CD14-positive monocyte (primary cell): ENCODE results near the gene PCBP3. TPM values are rescaled to one million over a fixed set of nuclear protein-coding genes. Genes with fewer than 3 reads are reported as not detected.

Experiments used
- DNase-seq, 3 donors: peaks; one replicate each; pipeline ENCODE4 v3.0.0-alpha.2; 2011 to 2022
- H2AFZ ChIP-seq: 2 replicates; pipeline ENCODE4 v1.6.0; 2012; ENCODE audit warnings: mild to moderate bottlenecking, low read depth, low read length, inconsistent platforms; ENCODE audit not compliant: insufficient read depth, poor library complexity, severe bottlenecking
- H3K27ac ChIP-seq, 2 donors: 1 replicate in 1 of 2; 2 replicates in 1 of 2; pipeline ENCODE4 v1.5.1; 2012 to 2013; ENCODE audit warnings: low read length in 2 of 2, control low read depth in 1 of 2, inconsistent platforms in 1 of 2, low read depth in 1 of 2, mild to moderate bottlenecking in 1 of 2
- H3K27me3 ChIP-seq, 2 donors: one replicate each; pipeline versions ENCODE4 v1.6.0 to v1.6.1; 2011 to 2013; ENCODE audit warnings: low read length in 2 of 2; ENCODE audit not compliant: control insufficient read depth in 2 of 2, insufficient read depth in 2 of 2
- H3K36me3 ChIP-seq, 2 donors: replicated peaks in 1 of 2; 1 replicate in 1 of 2; 2 replicates in 1 of 2; pipeline versions ENCODE4 v1.5.1 to v1.6.1; 2012 to 2013; ENCODE audit warnings: low read length in 2 of 2, control low read depth in 1 of 2, inconsistent platforms in 1 of 2, mild to moderate bottlenecking in 1 of 2; ENCODE audit not compliant: insufficient read depth in 2 of 2, control insufficient read depth in 1 of 2
- H3K4me1 ChIP-seq, 2 donors: 1 replicate in 1 of 2; 2 replicates in 1 of 2; pipeline versions ENCODE4 v1.5.1 to v1.6.1; 2012 to 2013; ENCODE audit warnings: low read length in 2 of 2, control low read depth in 1 of 2, inconsistent platforms in 1 of 2, mild to moderate bottlenecking in 1 of 2, moderate library complexity in 1 of 2; ENCODE audit not compliant: insufficient read depth in 2 of 2, control insufficient read depth in 1 of 2
- H3K4me2 ChIP-seq: replicated peaks from 2 replicates; pipeline ENCODE3; 2012; ENCODE audit warnings: low read length, moderate library complexity, mild to moderate bottlenecking; ENCODE audit not compliant: poor library complexity, severe bottlenecking; ENCODE audit errors: extremely low read depth
- H3K4me3 ChIP-seq, 3 experiments: fragments of 200-600 bp in 1 of 3; sonication (generic) in 1 of 3; replicated peaks in 1 of 3; 1 replicate in 2 of 3; 2 replicates in 1 of 3; pipeline ENCODE4 v1.5.1; 2011 to 2013; ENCODE audit warnings: low read length in 3 of 3, mild to moderate bottlenecking in 3 of 3, control low read depth in 2 of 3, low read depth in 2 of 3, inconsistent platforms in 1 of 3, moderate library complexity in 1 of 3
- H3K79me2 ChIP-seq: 2 replicates; pipeline ENCODE4 v1.6.0; 2012; ENCODE audit warnings: mild to moderate bottlenecking, control low read depth, inconsistent platforms, low read length, moderate library complexity; ENCODE audit not compliant: insufficient read depth
- H3K9ac ChIP-seq: 2 replicates; pipeline ENCODE4 v1.6.0; 2017; ENCODE audit warnings: low read length, mild to moderate bottlenecking; ENCODE audit not compliant: insufficient read depth, poor library complexity, severe bottlenecking
- H3K9me3 ChIP-seq, 2 donors: replicated peaks in 1 of 2; 1 replicate in 1 of 2; 2 replicates in 1 of 2; pipeline versions ENCODE4 v1.5.1 to v1.6.1; 2012 to 2013; ENCODE audit warnings: low read length in 2 of 2, control low read depth in 1 of 2; ENCODE audit not compliant: control insufficient read depth in 1 of 2, insufficient read depth in 1 of 2
- H4K20me1 ChIP-seq: 2 replicates; pipeline ENCODE4 v1.6.0; 2012; ENCODE audit warnings: mild to moderate bottlenecking, low read length, control low read depth, moderate library complexity; ENCODE audit not compliant: insufficient read depth
- H3K27ac Mint-ChIP-seq, 7 donors: one replicate each; pipeline ENCODE4 v1.8.0; 2020; ENCODE audit warnings: mild to moderate bottlenecking in 7 of 7, mixed read lengths in 7 of 7, moderate library complexity in 6 of 7, inconsistent platforms in 2 of 7
- H3K27me3 Mint-ChIP-seq, 3 donors: one replicate each; pipeline ENCODE4 v1.8.0; 2021 to 2022; ENCODE audit warnings: low read depth in 3 of 3, mild to moderate bottlenecking in 3 of 3, mixed read lengths in 3 of 3, moderate library complexity in 3 of 3, inconsistent platforms in 1 of 3
- H3K36me3 Mint-ChIP-seq, 2 donors: one replicate each; pipeline ENCODE4 v1.8.0; 2020; ENCODE audit warnings: mixed read lengths in 2 of 2, inconsistent platforms in 1 of 2, mild to moderate bottlenecking in 1 of 2
- H3K4me1 Mint-ChIP-seq: one replicate; pipeline ENCODE4 v1.8.0; 2020; ENCODE audit warnings: mild to moderate bottlenecking, mixed read lengths
- H3K4me3 Mint-ChIP-seq, 2 donors: one replicate each; pipeline ENCODE4 v1.8.0; 2020; ENCODE audit warnings: mild to moderate bottlenecking in 2 of 2, mixed read lengths in 2 of 2, moderate library complexity in 1 of 2
- H3K9me3 Mint-ChIP-seq, 7 donors: one replicate each; pipeline ENCODE4 v1.8.0; 2020 to 2022; ENCODE audit warnings: mixed read lengths in 7 of 7, mild to moderate bottlenecking in 6 of 7, moderate library complexity in 6 of 7, inconsistent platforms in 2 of 7
- CTCF ChIP-seq: fragments of 200-600 bp; IDR thresholded peaks from one replicate; pipeline ENCODE4 v1.8.0; 2022; ENCODE audit warnings: antibody characterized with exemption, mild to moderate bottlenecking
- WGBS: methylation state at CpG from one replicate; pipeline ENCODE4 v1.1.5; 2013; ENCODE audit warnings: missing lambda C conversion rate; ENCODE audit not compliant: insufficient coverage; 5-methylcytosine and 5-hydroxymethylcytosine counted together
- intact Hi-C, 2 donors: fragments of 100-400 bp; cut with micrococcal nuclease; formaldehyde crosslinking; loops; one replicate each; pipeline versions ENCODE4 v1.15.0 to v1.15.1; 2023
- polyA plus RNA-seq, 3 donors: library from polyadenylated mRNA; depleted of rRNA in 1 of 3; unstranded in 2 of 3; stranded (reverse) in 1 of 3; fragments of 300-500 nt in 2 of 3; fragments of >200 nt in 1 of 3; fragmentation: Illumina TruSeq in 2 of 3; gene quantifications; 1 replicate in 2 of 3; 2 replicates in 1 of 3; pipeline ENCODE4 v1.2.3, GENCODE V29; 2012 to 2021

PCBP3 gene
- polyA plus RNA-seq, 3 donors: 0.34 to 0.49 TPM; not detected in 1

GRCh38 chr21:45642122-45642813 lies 1.3 kb upstream of the PCBP3 start:
- Histone ChIP-seq H2AFZ (peak overlapping the region; percentile 59), H3K4me3 (peak overlapping the region in 2 of 3 experiments; percentile 31 to 63), H3K36me3 (no peaks in the 10 kb centered on the region), H3K27ac (no peak overlapping the region), H4K20me1 (no peaks in the 10 kb centered on the region), H3K4me1 (peaks cover 10 to 28% of the 10 kb centered on the region in 2 donors), H3K9ac (no peak overlapping the region), H3K9me3 (no peaks in the 10 kb centered on the region), H3K4me2 (peak overlapping the region; percentile 69), H3K27me3 (peaks cover 7 to 18% of the 10 kb centered on the region in 2 donors), H3K79me2 (no peaks in the 10 kb centered on the region)
- Mint-ChIP-seq H3K9me3 (peaks cover 0 to 10% (median 0%) of the 10 kb centered on the region in 7 donors), H3K27ac (no peak overlapping the region), H3K27me3 (peaks cover 17 to 26% (median 19%) of the 10 kb centered on the region in 3 donors), H3K4me1 (peaks cover 24% of the 10 kb centered on the region), H3K4me3 (peak overlapping the region in 1 of 2 donors; percentile 51), H3K36me3 (no peaks in the 10 kb centered on the region)
- DNase-seq: peak in 1 of 3 donors; percentile 14
- TF ChIP-seq CTCF: no peak
- 23% methylated on average over 86 of the region's 91 CpGs for WGBS
- intact Hi-C loops: loop anchor here (2.0 to 10.0 kb wide), 5 partner anchors 50 to 1305 kb away; partner anchors contain the start of genes CFAP410 (in 1 of the 2) and POFUT2 (in 1 of the 2)

GRCh38 chr21:45644041-45644906 lies 749 bp downstream of the PCBP3 start:
- Mint-ChIP-seq H3K27ac (peak overlapping the region in 1 of 7 donors; percentile 68), H3K4me1 (peaks cover 24% of the 10 kb centered on the region), H3K27me3 (peaks cover 17 to 24% (median 19%) of the 10 kb centered on the region in 3 donors), H3K9me3 (peaks cover 0 to 10% (median 2%) of the 10 kb centered on the region in 7 donors), H3K36me3 (no peaks in the 10 kb centered on the region), H3K4me3 (peak overlapping the region; percentile 74 to 87)
- Histone ChIP-seq H3K79me2 (no peaks in the 10 kb centered on the region), H3K4me2 (peak overlapping the region; percentile 78), H3K4me1 (peaks cover 10 to 28% of the 10 kb centered on the region in 2 donors), H3K27me3 (peaks cover 7 to 18% of the 10 kb centered on the region in 2 donors), H2AFZ (peak overlapping the region; percentile 29), H4K20me1 (no peaks in the 10 kb centered on the region), H3K9ac (peak overlapping the region; percentile 27), H3K27ac (no peak overlapping the region), H3K4me3 (peak overlapping the region in 2 of 3 experiments; percentile 46 to 62), H3K36me3 (no peaks in the 10 kb centered on the region), H3K9me3 (no peaks in the 10 kb centered on the region)
- peak in 2 of 3 donors; percentile 5 to 27 for DNase-seq
- WGBS: 1% methylated on average over 33 of the region's 56 CpGs
- intact Hi-C loops: loop anchor here (2.0 to 10.0 kb wide), 5 partner anchors 52 to 1307 kb away; partner anchors contain the start of genes CFAP410 (in 1 of the 2) and POFUT2 (in 1 of the 2)
- no peak for TF ChIP-seq CTCF
